GM18498 (cell line): ENCODE data around the gene NAT16.
"Not testable (repeated sequence)": the region's sequence is repeated elsewhere in the genome, so short reads cannot be mapped to it uniquely, and the experiment has no call there.

Experiments used
- ATAC-seq: cut with Tn5 transposase; IDR thresholded peaks from one replicate; pipeline ENCODE4 v1.9.1; 2021; ENCODE audit warnings: mild to moderate bottlenecking, moderate library complexity; ENCODE audit not compliant: unreplicated experiment

Gene NAT16

GRCh38 chr7:101203740-101204738 lies 23.9 kb upstream of the NAT16 start:
- not testable (repeated sequence) for ATAC-seq

GRCh38 chr7:101202603-101202918 lies 22.5 kb upstream of the NAT16 start:
- no peak for ATAC-seq

- no peak for ATAC-seq
Measured at GRCh38 chr7:101201695-101202602, 21.9 kb upstream of the NAT16 start.

GRCh38 chr7:101200862-101201599 lies 20.9 kb upstream of the NAT16 start, which contains the start of gene MOGAT3:
MOGAT3 (minus strand) TSS chr7:101201036; CDS start chr7:101200854, 182 bp downstream.
- ATAC-seq: no peak

- ATAC-seq: no peak
Measured at GRCh38 chr7:101200504-101200861, 20.4 kb upstream of the NAT16 start.

GRCh38 chr7:101199522-101199921 lies 19.4 kb upstream of the NAT16 start:
- ATAC-seq: not testable (repeated sequence)

- no peak for ATAC-seq
Measured at GRCh38 chr7:101198476-101198875, 18.4 kb upstream of the NAT16 start.

GRCh38 chr7:101197991-101198390 lies 17.9 kb upstream of the NAT16 start:
- ATAC-seq: no peak

GRCh38 chr7:101195884-101196283 lies 15.8 kb upstream of the NAT16 start:
- no peak for ATAC-seq

GRCh38 chr7:101189109-101189508 lies 9.0 kb upstream of the NAT16 start:
- no peak for ATAC-seq

- ATAC-seq: no peak
Measured at GRCh38 chr7:101186844-101187428, 6.8 kb upstream of the NAT16 start.

GRCh38 chr7:101186194-101186593 lies 6.1 kb upstream of the NAT16 start:
- ATAC-seq: no peak

- ATAC-seq: no peak
Measured at GRCh38 chr7:101185258-101185839, 5.3 kb upstream of the NAT16 start.

- ATAC-seq: no peak
Measured at GRCh38 chr7:101179713-101180112, 380 bp downstream of the NAT16 start.

- ATAC-seq: no peak
Measured at GRCh38 chr7:101179117-101179516, 976 bp downstream of the NAT16 start.

- no peak for ATAC-seq
Measured at GRCh38 chr7:101177644-101178043, 2.4 kb downstream of the NAT16 start.

- no peak for ATAC-seq
Measured at GRCh38 chr7:101175664-101176063, 4.4 kb downstream of the NAT16 start.

GRCh38 chr7:101174322-101174854 lies 5.7 kb downstream of the NAT16 start:
- no peak for ATAC-seq

- ATAC-seq: no peak
Measured at GRCh38 chr7:101173752-101174244, 6.3 kb downstream of the NAT16 start.
